Fibroblast of the aortic adventitia (primary cell): ENCODE results near the gene PDK4. TPM values are rescaled to one million over a fixed set of nuclear protein-coding genes. Genes with fewer than 3 reads are reported as not detected.

Experiments
- DNase-seq: peaks from one replicate; pipeline ENCODE4 v3.0.0-alpha.2; 2010; ENCODE audit warnings: low read depth
- H3K4me3 ChIP-seq: 2 replicates; pipeline ENCODE4 v1.5.1; 2011; ENCODE audit warnings: low read depth, mild to moderate bottlenecking, control low read depth, low read length, moderate library complexity
- total RNA-seq: library from RNA; depleted of rRNA; stranded (reverse); fragments of >200 nt; gene quantifications from 2 replicates; pipeline ENCODE4 v1.2.3, GENCODE V29; 2012; ENCODE audit warnings: low replicate concordance
- TF ChIP-seq, protein P1 (sequence below): IDR thresholded peaks from 2 replicates; pipeline ENCODE4 v1.5.1; 2011; ENCODE audit warnings: mild to moderate bottlenecking, low read length, control low read depth, inconsistent platforms; ENCODE audit not compliant: insufficient read depth

Gene PDK4
- total RNA-seq, 1 donor, result 0.72 TPM

DNA sequence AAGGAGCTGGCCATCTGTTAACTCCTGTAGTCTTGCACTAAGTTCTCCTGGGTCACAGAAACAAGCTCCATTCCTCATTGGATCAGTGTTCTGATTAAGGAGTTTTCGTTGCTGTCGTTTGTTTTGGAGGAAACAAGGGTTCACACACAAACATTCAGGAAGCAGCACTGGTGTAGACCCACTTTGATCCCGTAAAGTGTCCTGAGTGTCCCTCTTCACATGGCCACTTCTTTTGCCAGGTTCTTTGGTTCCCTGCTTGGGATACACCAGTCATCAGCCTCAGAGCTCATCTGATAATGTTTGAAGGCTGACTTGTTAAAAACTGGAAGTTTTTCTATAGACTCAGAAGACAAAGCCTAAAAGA is 10.9 kb downstream of the PDK4 start:
- DNase-seq, result no peak
- TF ChIP-seq, protein P1, sequence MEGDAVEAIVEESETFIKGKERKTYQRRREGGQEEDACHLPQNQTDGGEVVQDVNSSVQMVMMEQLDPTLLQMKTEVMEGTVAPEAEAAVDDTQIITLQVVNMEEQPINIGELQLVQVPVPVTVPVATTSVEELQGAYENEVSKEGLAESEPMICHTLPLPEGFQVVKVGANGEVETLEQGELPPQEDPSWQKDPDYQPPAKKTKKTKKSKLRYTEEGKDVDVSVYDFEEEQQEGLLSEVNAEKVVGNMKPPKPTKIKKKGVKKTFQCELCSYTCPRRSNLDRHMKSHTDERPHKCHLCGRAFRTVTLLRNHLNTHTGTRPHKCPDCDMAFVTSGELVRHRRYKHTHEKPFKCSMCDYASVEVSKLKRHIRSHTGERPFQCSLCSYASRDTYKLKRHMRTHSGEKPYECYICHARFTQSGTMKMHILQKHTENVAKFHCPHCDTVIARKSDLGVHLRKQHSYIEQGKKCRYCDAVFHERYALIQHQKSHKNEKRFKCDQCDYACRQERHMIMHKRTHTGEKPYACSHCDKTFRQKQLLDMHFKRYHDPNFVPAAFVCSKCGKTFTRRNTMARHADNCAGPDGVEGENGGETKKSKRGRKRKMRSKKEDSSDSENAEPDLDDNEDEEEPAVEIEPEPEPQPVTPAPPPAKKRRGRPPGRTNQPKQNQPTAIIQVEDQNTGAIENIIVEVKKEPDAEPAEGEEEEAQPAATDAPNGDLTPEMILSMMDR, result no peak
- H3K4me3 ChIP-seq, result no peak overlapping the region

DNA sequence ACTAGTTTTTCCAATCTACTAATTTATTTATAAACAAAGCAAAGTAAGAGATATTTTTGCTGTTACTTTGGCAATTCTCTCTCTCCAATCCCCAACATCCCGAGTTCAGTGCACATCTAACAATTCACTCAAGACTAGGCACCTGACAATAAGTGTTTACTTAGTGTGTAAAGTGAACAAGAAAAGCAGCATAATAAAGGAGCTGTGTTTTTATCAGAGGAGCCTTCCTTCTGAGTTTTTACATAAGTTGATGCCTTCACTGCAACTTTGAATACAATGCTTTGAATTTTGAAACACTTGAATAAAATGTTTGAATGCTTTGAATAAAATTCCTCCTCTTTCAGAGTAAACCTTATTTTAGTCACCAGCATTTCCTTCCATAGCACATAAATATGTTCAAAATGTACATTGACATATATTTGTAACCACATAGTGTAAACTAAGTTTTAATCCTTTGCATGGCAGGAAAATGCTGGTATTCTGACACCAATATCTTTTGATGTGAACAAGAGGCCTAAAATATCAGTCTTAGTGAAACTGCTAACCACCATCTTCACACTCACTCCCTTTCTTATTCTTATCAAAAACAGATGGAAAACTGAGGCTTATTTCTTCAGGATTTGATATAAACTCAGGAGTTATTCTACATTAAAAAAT is 11.4 kb downstream of the PDK4 start:
- DNase-seq, result no peak
- TF ChIP-seq, protein P1, result no peak

GRCh38 chr7:95583834-95584621 is 12.3 kb downstream of the PDK4 start:
- TF ChIP-seq, protein P1, result no peak
- no peak overlapping the region for H3K4me3 ChIP-seq
- DNase-seq, result no peak

More for the DNA sequence above, 11.4 kb downstream of the PDK4 start:
- H3K4me3 ChIP-seq, result no peak overlapping the region

DNA sequence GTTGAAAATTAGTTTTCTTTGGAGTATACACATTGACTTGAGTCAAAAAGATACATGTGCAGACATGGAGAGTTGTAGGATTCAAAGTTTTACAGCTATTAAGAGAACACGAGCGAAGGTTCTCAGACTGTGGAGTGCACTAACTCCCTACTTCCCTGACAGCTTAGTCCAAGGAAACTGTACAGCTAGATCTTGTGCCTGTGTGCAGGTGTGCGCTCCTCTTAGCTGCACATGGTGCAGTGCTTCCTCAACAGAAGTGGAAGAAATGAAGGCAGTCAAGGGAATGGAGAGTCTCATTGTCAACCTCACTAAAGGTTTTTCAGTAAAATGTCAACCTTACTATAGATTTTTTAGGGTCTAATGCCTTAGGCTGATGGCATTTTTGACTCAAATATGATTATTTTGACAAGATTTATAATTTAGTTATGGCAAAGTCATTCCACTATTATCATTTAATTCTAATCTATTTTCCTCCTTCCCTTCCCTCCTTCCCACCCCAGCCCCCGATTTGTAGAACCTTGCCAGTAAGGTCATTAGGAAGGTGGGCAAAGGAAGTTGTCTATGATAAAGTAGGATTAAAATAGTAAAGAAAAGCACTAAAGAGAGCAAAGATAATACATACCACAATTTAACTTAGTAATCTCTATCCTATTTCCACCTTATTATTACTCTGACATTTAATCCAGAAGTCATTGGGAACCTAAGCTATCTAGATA is 13.6 kb downstream of the PDK4 start:
- no peak overlapping the region for H3K4me3 ChIP-seq
- TF ChIP-seq, protein P1, result no peak
- DNase-seq, result no peak

- no peak overlapping the region for H3K4me3 ChIP-seq
- TF ChIP-seq, protein P1, result no peak
Observed at GRCh38 chr7:95581467-95581866, 14.8 kb downstream of the PDK4 start.

DNA sequence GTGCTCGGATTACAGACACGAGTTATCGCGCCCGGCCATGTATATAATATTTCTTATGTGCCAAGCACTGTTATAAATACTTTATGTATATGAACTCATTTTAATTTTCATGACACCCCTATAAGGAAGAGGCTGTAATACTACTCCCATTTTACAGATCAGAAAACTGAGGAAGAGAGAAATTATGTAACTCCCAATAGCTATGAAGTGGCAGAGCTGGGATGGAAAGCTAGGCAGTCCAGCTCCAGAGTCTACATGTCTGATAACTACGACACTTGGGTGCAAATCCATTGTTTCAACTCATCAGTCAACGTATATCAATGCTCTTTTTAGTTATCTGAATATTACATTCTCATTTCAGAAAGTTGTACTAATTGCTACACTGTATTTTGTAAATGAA is 17.0 kb downstream of the PDK4 start:
- TF ChIP-seq, protein P1, result no peak
- H3K4me3 ChIP-seq, result no peak overlapping the region
- no peak for DNase-seq

More at GRCh38 chr7:95581467-95581866, 14.8 kb downstream of the PDK4 start:
- no peak for DNase-seq
